GM21529 (cell line): ENCODE results near the gene CCL17.
"Not testable (repeated sequence)": the region's sequence is repeated elsewhere in the genome, so short reads cannot be mapped to it uniquely, and the experiment has no call there.

ENCODE experiments used
- ATAC-seq: cut with Tn5 transposase; IDR thresholded peaks from one replicate; pipeline ENCODE4 v1.9.1; 2021; ENCODE audit not compliant: unreplicated experiment

Gene CCL17

DNA sequence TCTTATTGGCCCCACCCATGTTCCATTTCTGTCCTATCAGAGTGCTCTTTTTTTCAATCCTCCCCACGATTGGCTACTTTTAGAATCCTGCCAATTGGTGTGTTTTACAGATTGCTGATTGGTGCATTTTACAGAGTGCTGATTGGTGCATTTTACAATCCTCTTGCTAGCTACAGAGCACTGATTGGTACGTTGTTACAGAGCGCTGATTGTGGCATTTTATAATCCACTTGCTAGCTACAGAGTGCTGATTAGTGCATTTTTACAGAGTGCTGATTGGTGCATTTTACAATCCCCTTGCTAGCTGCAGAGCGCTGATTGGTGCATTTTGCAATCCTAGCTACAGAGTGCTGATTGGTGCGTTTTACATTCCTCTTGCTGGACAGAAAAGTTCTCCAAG is 9.5 kb upstream of the CCL17 start:
- ATAC-seq: no peak

- ATAC-seq: no peak
Observed at GRCh38 chr16:57396786-57397185, 7.8 kb upstream of the CCL17 start.

GRCh38 chr16:57397493-57397892 is 7.1 kb upstream of the CCL17 start:
- not testable (repeated sequence) for ATAC-seq

- ATAC-seq: no peak
Observed at GRCh38 chr16:57401943-57402640, 2.5 kb upstream of the CCL17 start.

GRCh38 chr16:57405097-57405496 is 530 bp downstream of the CCL17 start:
- ATAC-seq: no peak

- no peak for ATAC-seq
Observed at GRCh38 chr16:57406881-57407280, 2.3 kb downstream of the CCL17 start.

DNA sequence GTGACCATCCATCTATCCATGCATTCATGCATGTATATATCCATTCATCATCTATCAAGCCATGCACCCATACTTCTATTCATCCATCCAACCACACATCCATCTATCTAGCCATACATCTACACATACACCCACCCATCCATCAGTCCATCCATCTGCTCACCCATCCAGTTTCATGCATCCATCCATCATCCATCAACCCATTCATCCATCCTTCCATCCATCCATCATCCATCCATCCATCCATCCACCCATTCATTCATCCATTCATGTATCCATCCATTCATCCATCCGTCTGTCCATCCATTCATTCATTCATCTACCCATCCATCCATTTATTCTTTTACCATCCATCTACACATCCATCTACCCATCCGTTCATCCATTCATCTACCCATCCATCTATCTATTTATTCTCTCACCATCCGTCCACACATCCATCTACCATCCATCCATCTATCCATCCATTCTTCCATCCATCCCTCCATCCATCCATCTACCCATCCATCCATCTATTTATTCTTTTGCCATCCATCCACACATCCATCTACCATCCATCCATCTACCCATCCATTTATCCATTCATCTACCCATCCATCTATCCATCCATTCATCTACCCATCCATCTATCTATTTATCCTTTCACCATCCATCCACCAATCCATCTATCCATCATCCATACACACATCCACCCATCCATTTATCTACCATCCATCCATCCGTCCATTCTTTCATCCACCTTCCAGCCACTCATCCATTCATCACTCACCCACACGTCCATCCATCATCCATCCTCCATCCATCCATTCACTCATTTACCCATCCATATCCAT is 3.2 kb downstream of the CCL17 start:
- no peak for ATAC-seq

DNA sequence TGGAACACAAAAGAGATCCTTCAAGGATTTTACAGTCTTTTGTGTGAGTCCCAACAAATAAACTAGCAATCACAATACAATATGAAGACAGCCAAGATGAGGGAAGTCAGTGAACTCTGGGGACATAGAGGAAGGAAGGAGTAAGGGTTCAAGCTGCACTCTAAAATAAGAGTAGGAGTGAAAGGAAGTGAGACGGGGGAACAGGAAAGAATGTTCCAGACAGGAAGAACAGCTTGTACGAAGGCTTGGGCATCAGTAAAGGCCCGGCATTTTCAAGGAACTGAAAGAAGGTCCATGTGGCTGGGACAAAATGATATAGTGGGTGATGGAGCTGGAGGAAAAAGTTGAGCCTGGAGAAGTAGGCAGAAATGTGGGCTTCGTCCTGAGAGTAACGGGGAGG is 4.5 kb downstream of the CCL17 start:
- no peak for ATAC-seq

DNA sequence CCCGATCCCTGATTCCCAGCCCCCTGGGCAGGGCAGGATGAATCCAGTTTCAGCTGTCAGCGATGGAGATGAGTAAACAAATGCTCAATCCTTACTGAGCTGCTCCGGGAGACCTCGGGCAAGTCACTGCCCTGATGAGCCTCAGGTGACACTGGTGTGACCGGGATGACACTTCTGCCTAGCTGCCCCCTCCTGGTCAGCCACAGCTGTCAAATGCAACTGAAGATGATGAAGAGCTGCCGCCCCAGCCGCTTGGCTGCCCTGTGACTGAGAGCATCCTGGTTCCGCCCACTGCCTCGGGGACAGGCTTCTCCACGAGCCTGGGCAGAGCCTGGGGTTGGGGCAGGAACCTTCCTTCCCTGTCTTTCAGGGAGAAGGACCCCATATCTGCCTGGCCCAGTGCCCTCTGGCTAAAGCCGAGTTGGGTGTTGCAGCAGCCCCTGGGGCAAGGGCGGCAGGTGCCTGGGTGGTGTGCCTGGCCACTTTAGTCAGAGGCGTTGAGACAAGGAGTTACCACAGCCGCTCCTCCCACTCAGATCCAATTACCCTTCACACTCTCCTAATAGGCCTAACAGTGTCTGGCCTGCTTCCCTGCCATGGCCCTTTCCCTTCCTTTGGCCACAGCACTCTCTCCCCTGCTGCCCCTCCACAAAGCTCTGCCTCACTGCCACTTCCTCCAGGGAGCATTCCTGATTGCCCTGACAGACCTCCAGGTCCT is 5.5 kb downstream of the CCL17 start:
- no peak for ATAC-seq

DNA sequence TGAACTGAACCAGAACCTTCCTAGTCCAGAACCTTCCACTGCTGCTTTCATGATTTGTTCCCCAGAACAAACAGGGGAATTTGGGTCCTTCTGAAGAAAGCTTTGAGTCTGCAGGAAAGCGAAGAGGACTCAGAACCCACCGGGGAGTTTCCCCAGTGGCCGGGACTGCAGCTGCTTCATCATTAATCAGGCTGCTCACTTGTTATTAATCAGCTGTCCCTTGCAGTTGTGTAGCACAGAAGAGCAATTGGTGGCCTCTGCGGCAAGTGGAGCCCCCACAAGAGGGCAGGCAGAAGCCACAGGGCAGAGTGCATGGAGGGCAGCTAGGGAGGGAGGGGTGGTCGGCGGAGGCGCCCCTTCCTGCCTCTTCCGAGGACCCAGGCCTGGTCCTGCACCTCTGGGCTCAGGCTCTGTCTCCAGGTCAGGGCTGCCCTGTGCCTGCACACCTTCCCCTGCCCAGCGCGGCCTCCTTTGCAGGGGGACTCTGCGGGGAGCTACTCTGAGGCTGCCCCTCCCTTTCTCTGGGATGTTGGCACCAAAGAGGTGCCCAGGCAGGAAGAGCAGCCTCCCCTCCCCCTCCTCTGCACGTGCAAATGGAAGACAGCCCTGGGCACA is 6.9 kb downstream of the CCL17 start:
- ATAC-seq: no peak

- no peak for ATAC-seq
Observed at GRCh38 chr16:57412584-57412983, 8.0 kb downstream of the CCL17 start.

GRCh38 chr16:57413301-57413730 is 8.7 kb downstream of the CCL17 start:
- ATAC-seq: peak; percentile 82

- ATAC-seq: no peak
Observed at GRCh38 chr16:57413733-57414132, 9.2 kb downstream of the CCL17 start.

- ATAC-seq: no peak
Observed at GRCh38 chr16:57416084-57416483, 11.5 kb downstream of the CCL17 start.

GRCh38 chr16:57419506-57419905 is 14.9 kb downstream of the CCL17 start:
- no peak for ATAC-seq

DNA sequence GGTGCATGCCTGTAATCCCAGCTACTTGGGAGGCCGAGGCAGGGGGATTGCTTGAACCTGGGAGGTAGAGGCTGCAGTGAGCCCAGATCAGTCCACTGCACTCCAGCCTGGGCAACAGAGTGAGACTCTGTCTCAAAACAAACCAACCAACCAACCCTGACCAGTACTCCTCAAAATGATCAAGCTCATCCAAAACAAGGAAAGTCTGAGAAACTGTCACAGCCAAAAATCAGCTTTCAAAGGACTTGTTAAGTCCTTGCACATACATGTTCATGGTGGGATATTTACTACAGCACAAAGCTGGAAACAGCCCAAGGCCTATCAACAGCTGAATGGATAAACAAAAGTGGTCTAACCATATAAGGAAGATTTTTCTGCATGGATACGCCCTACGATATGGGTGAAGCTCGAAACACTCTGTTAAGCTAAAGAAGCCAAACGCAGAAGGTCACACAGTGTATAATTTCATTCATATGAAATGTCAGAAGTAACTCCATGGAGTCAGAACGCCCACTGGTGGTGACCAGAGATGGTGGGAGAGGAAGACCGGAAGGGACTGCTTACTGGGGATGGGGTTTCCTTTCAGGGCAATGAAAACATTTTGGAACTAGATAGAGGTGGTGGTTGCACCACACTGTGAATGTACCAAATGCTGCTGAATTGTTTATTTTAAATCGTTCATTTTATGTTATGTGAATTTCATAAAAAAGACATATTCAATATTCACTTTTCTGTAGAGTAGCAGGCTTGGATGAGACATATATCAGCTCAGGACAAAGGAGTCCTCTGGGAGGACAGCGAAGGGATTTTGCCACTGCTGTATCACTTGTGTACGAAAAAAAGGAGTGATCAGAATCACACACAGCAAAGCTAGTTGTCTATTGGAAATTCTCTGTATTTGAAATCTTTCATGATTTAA is 17.7 kb downstream of the CCL17 start:
- no peak for ATAC-seq

- no peak for ATAC-seq
Observed at GRCh38 chr16:57423152-57423551, 18.6 kb downstream of the CCL17 start.

GRCh38 chr16:57424583-57424982 is 20.0 kb downstream of the CCL17 start:
- no peak for ATAC-seq

GRCh38 chr16:57426356-57426755 is 21.8 kb downstream of the CCL17 start:
- no peak for ATAC-seq

DNA sequence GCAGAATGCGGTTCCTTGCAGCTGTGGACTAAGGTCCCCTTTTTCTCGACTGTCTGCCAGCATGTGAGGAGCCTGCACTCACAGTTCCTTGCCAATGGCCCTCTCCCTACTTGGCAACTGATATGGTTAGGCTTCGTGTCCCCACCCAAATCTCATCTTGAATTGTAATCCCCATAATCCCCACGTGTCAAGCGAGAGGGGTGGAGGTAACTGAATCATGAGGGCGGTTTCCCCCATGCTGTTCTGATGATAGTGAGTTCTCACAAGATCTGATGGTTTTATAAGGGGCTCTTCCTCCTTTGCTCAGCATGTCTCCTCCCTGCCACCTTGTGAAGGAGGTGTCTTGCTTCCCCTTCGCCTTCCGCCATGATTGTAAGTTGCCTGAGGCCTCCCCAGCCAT is 22.7 kb downstream of the CCL17 start:
- ATAC-seq: no peak
